ENCODE data around the gene FTSJ1. TPM values are rescaled to one million over a fixed set of nuclear protein-coding genes. Genes with fewer than 3 reads are reported as not detected.

Gene FTSJ1
- total and polyA plus RNA-seq, 4 donors: 13.3 to 21.8 (median 17.0) TPM

DNA sequence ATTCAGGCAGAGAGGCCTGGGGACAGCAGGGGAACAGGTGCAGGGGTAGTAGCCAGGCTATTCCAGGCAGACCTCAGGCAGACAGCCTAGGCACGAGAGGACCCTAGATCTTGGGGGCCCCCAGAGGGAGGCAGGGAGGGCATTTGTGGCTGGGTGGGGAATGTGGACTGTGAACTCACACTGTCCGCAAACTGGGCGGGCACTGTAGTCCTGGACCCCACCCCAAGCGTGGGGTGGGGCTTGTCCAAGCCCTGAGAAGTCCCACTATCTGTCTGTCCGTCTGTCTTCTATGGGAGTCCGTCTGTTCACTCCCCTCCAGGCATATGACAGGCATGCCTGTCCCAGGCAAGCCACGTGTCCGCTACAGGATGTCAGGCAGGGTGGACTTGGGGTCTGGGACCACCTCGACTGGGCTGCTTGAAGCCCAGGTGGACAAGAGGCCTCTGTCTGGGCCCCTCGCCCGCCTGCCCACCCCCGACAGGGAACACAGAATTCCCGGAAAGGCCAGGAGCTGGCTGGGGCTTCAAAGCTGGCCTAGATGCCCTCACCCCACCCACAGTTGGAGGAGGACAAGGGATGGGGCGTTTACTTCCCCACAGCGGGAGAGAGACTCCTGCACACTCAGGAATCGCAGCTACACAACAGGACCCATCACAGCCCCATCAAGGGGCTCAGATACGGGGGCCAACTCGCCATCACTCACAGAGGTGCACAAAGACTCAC lies 5.7 kb upstream of the FTSJ1 start, which contains the start of gene SLC38A5:
SLC38A5 (minus strand) TSS at position 151 of the 723 bp plus-strand sequence. CDS start 2,336 bp downstream, outside the sequence.
- TF ChIP-seq GABPA (IDR thresholded peaks at IDR 0.05 in 1 of 2, conservative IDR thresholded peaks at IDR 0.05 in 1 of 2) (no peak), MAX (IDR thresholded peaks at IDR 0.05) (no peak), YY1 (IDR thresholded peaks at IDR 0.05) (no peak), SP1 (IDR thresholded peaks at IDR 0.05) (no peak)
- Histone ChIP-seq H3K36me3 (ENCODE audit: control insufficient read depth in 4 of 4, insufficient read depth in 3 of 4, low read depth in 1 of 4, low read length in 3 of 4) (no peaks in the 10 kb centered on the region), H3K9me3 (ENCODE audit: control insufficient read depth in 4 of 4, low read length in 3 of 4) (no peaks in the 10 kb centered on the region), H3K27me3 (ENCODE audit: control insufficient read depth in 4 of 4, insufficient read depth in 4 of 4, low read length in 3 of 4) (peaks cover 0 to 7% (median 0%) of the 10 kb centered on the region in 4 donors), H3K4me3 (ENCODE audit: low read depth in 1 of 3, low read length in 3 of 3) (peak within 1 kb of the TSS in 1 of 3 donors; percentile 15), H3K9ac (ENCODE audit: low read depth in 1 of 2, low read length in 2 of 2) (no peak within 1 kb of the TSS), H3K4me1 (ENCODE audit: control insufficient read depth in 4 of 4, insufficient read depth in 4 of 4, low read length in 3 of 4) (peaks cover 0 to 7% (median 6%) of the 10 kb centered on the region in 4 donors), H3K27ac (ENCODE audit: low read depth in 1 of 2, low read length in 2 of 2) (no peak within 1 kb of the TSS)
- DNase-seq (ENCODE audit: low spot score): peak; percentile 66
- WGBS: 87% methylated on average over 18 of the region's 18 CpGs

GRCh38 chrX:48470833-48471118 lies 5.2 kb upstream of the FTSJ1 start:
- no peak overlapping the region for H3K4me3 ChIP-seq (ENCODE audit: low read depth in 1 of 3, low read length in 3 of 3)
- no peak overlapping the region for H3K27ac ChIP-seq (ENCODE audit: low read depth in 1 of 2, low read length in 2 of 2)
- 92% methylated on average over 9 of the region's 9 CpGs for WGBS
- H3K9ac ChIP-seq (ENCODE audit: low read depth in 1 of 2, low read length in 2 of 2): no peak overlapping the region
- TF ChIP-seq, protein P1, sequence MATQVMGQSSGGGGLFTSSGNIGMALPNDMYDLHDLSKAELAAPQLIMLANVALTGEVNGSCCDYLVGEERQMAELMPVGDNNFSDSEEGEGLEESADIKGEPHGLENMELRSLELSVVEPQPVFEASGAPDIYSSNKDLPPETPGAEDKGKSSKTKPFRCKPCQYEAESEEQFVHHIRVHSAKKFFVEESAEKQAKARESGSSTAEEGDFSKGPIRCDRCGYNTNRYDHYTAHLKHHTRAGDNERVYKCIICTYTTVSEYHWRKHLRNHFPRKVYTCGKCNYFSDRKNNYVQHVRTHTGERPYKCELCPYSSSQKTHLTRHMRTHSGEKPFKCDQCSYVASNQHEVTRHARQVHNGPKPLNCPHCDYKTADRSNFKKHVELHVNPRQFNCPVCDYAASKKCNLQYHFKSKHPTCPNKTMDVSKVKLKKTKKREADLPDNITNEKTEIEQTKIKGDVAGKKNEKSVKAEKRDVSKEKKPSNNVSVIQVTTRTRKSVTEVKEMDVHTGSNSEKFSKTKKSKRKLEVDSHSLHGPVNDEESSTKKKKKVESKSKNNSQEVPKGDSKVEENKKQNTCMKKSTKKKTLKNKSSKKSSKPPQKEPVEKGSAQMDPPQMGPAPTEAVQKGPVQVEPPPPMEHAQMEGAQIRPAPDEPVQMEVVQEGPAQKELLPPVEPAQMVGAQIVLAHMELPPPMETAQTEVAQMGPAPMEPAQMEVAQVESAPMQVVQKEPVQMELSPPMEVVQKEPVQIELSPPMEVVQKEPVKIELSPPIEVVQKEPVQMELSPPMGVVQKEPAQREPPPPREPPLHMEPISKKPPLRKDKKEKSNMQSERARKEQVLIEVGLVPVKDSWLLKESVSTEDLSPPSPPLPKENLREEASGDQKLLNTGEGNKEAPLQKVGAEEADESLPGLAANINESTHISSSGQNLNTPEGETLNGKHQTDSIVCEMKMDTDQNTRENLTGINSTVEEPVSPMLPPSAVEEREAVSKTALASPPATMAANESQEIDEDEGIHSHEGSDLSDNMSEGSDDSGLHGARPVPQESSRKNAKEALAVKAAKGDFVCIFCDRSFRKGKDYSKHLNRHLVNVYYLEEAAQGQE (IDR thresholded peaks at IDR 0.05): no peak
- TF ChIP-seq TAF1 (conservative IDR thresholded peaks at IDR 0.05): no peak
- no peak for TF ChIP-seq RXRA (IDR thresholded peaks at IDR 0.05)
- TF ChIP-seq JUND (IDR thresholded peaks at IDR 0.05): no peak
- TF ChIP-seq YY1 (IDR thresholded peaks at IDR 0.05): no peak
- TF ChIP-seq, protein P2, sequence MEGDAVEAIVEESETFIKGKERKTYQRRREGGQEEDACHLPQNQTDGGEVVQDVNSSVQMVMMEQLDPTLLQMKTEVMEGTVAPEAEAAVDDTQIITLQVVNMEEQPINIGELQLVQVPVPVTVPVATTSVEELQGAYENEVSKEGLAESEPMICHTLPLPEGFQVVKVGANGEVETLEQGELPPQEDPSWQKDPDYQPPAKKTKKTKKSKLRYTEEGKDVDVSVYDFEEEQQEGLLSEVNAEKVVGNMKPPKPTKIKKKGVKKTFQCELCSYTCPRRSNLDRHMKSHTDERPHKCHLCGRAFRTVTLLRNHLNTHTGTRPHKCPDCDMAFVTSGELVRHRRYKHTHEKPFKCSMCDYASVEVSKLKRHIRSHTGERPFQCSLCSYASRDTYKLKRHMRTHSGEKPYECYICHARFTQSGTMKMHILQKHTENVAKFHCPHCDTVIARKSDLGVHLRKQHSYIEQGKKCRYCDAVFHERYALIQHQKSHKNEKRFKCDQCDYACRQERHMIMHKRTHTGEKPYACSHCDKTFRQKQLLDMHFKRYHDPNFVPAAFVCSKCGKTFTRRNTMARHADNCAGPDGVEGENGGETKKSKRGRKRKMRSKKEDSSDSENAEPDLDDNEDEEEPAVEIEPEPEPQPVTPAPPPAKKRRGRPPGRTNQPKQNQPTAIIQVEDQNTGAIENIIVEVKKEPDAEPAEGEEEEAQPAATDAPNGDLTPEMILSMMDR (IDR thresholded peaks at IDR 0.05; ENCODE audit: low read depth, low read length, missing input control): no peak
- TF ChIP-seq HNF4G (IDR thresholded peaks at IDR 0.05): no peak
- TF ChIP-seq FOXA1 (IDR thresholded peaks at IDR 0.05): no peak
- no peak for TF ChIP-seq FOXA2 (IDR thresholded peaks at IDR 0.05)
- TF ChIP-seq EGR1 (IDR thresholded peaks at IDR 0.05; ENCODE audit: low read depth in 2 of 2): no peak
- TF ChIP-seq RAD21 (IDR thresholded peaks at IDR 0.05): no peak
- TF ChIP-seq, protein P3, sequence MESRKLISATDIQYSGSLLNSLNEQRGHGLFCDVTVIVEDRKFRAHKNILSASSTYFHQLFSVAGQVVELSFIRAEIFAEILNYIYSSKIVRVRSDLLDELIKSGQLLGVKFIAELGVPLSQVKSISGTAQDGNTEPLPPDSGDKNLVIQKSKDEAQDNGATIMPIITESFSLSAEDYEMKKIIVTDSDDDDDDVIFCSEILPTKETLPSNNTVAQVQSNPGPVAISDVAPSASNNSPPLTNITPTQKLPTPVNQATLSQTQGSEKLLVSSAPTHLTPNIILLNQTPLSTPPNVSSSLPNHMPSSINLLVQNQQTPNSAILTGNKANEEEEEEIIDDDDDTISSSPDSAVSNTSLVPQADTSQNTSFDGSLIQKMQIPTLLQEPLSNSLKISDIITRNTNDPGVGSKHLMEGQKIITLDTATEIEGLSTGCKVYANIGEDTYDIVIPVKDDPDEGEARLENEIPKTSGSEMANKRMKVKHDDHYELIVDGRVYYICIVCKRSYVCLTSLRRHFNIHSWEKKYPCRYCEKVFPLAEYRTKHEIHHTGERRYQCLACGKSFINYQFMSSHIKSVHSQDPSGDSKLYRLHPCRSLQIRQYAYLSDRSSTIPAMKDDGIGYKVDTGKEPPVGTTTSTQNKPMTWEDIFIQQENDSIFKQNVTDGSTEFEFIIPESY (IDR thresholded peaks at IDR 0.05): no peak
- TF ChIP-seq NR2F2 (IDR thresholded peaks at IDR 0.05): no peak
- TF ChIP-seq, protein P4, sequence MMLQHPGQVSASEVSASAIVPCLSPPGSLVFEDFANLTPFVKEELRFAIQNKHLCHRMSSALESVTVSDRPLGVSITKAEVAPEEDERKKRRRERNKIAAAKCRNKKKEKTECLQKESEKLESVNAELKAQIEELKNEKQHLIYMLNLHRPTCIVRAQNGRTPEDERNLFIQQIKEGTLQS (IDR thresholded peaks at IDR 0.05): no peak
- no peak for TF ChIP-seq MAX (IDR thresholded peaks at IDR 0.05)
- no peaks in the 10 kb centered on the region for H3K36me3 ChIP-seq (ENCODE audit: control insufficient read depth in 4 of 4, insufficient read depth in 3 of 4, low read depth in 1 of 4, low read length in 3 of 4)
- no peaks in the 10 kb centered on the region for H3K9me3 ChIP-seq (ENCODE audit: control insufficient read depth in 4 of 4, low read length in 3 of 4)
- peaks cover 0 to 7% (median 6%) of the 10 kb centered on the region in 4 donors for H3K4me1 ChIP-seq (ENCODE audit: control insufficient read depth in 4 of 4, insufficient read depth in 4 of 4, low read length in 3 of 4)
- H3K27me3 ChIP-seq (ENCODE audit: control insufficient read depth in 4 of 4, insufficient read depth in 4 of 4, low read length in 3 of 4): peaks cover 0 to 7% (median 0%) of the 10 kb centered on the region in 4 donors
- no peak for DNase-seq (ENCODE audit: low spot score)

Measured in liver (tissue), 9 donors.